Lung (tissue), 12 donors: ENCODE results near the gene PRKG1. TPM values are rescaled to one million over a fixed set of nuclear protein-coding genes. Genes with fewer than 3 reads are reported as not detected.

Source experiments
- ATAC-seq: fragments of 200-7000 bp; cut with Tn5 transposase; one replicate; pipeline ENCODE4 v1.9.1; 2020; ENCODE audit warnings: moderate number of reproducible peaks; ENCODE audit not compliant: insufficient read depth, low FRiP score
- DNase-seq, 3 donors: peaks; one replicate each; pipeline ENCODE4 v3.0.0-alpha.2; 2013 to 2017
- H3K27ac ChIP-seq, 2 donors: one replicate each; pipeline ENCODE4 v1.5.1; 2013; ENCODE audit warnings: mild to moderate bottlenecking in 2 of 2, moderate library complexity in 2 of 2, control low read depth in 1 of 2, inconsistent platforms in 1 of 2, low read depth in 1 of 2, low read length in 1 of 2
- H3K27me3 ChIP-seq, 3 donors: one replicate each; pipeline ENCODE4 v1.5.1; 2013; ENCODE audit warnings: low read length in 2 of 3; ENCODE audit not compliant: control insufficient read depth in 3 of 3, insufficient read depth in 3 of 3
- H3K36me3 ChIP-seq, 4 donors: one replicate each; pipeline ENCODE4 v1.5.1; 2013; ENCODE audit warnings: low read length in 4 of 4, mild to moderate bottlenecking in 1 of 4, moderate library complexity in 1 of 4; ENCODE audit not compliant: control insufficient read depth in 4 of 4, insufficient read depth in 4 of 4
- H3K4me1 ChIP-seq, 5 donors: one replicate each; pipeline ENCODE4 v1.5.1; 2013; ENCODE audit warnings: low read length in 5 of 5, mild to moderate bottlenecking in 2 of 5, moderate library complexity in 1 of 5; ENCODE audit not compliant: control insufficient read depth in 5 of 5, insufficient read depth in 5 of 5
- H3K4me3 ChIP-seq: one replicate; pipeline ENCODE4 v1.5.1; 2013; ENCODE audit warnings: mild to moderate bottlenecking, control low read depth, moderate library complexity
- H3K9ac ChIP-seq, 2 donors: one replicate each; pipeline ENCODE4 v1.5.1; 2013; ENCODE audit warnings: low read length in 2 of 2, control low read depth in 1 of 2; ENCODE audit not compliant: insufficient read depth in 1 of 2
- H3K9me3 ChIP-seq, 4 donors: one replicate each; pipeline ENCODE4 v1.5.1; 2013; ENCODE audit warnings: low read length in 3 of 4, mild to moderate bottlenecking in 1 of 4, moderate library complexity in 1 of 4; ENCODE audit not compliant: control insufficient read depth in 4 of 4, insufficient read depth in 3 of 4
- CTCF ChIP-seq: IDR thresholded peaks from 2 replicates; pipeline ENCODE4 v1.5.1; 2012; ENCODE audit warnings: mild to moderate bottlenecking; ENCODE audit errors: control extremely low read depth, extremely low read depth
- WGBS, 2 donors: extraction: QIAGEN DNeasy Blood & Tissue Kit; methylation state at CpG; one replicate each; pipeline ENCODE4 v1.1.7; 2013; 5-methylcytosine and 5-hydroxymethylcytosine counted together
- polyA plus RNA-seq, 2 donors: library from polyadenylated mRNA; stranded (reverse); fragments of 200-250 nt; gene quantifications; one replicate each; pipeline ENCODE4 v1.2.1, GENCODE V29; 2013
- total RNA-seq, 2 donors: library from RNA; depleted of rRNA in 1 of 2; stranded (reverse); fragments of >200 nt in 1 of 2; gene quantifications; one replicate each; pipeline ENCODE4 v1.2.1, GENCODE V29; 2014 to 2021
- donor health status: control.
- donor health status: control.
- donor health status: Bipolar disorder and iron deficiency.
- donor health status: healthy.
- donor health status: DM: yes; HTN: yes; CAD: no.

The PRKG1 gene
- total and polyA plus RNA-seq, 4 donors: 2.1 to 50.8 (median 15.1) TPM

GRCh38 chr10:51400392-51401096 is 326.3 kb downstream of the PRKG1 start:
- DNase-seq (peak in 1 of 3 donors; percentile 17), ATAC-seq (no peak)
- peaks cover 0 to 12% (median 5%) of the 10 kb centered on the region in 5 donors for H3K4me1 ChIP-seq
- H3K9ac ChIP-seq: no peak overlapping the region
- 59 to 76% methylated on average over 8 of the region's 8 CpGs for WGBS, 2 donors
- no peaks in the 10 kb centered on the region for H3K36me3 ChIP-seq
- no peaks in the 10 kb centered on the region for H3K27me3 ChIP-seq
- no peaks in the 10 kb centered on the region for H3K9me3 ChIP-seq
- TF ChIP-seq CTCF: no peak
- no peak overlapping the region for H3K4me3 ChIP-seq
- no peak overlapping the region for H3K27ac ChIP-seq

- no peak overlapping the region for H3K4me3 ChIP-seq
- H3K27ac ChIP-seq: no peak overlapping the region
- WGBS, 2 donors: 60 to 79% methylated on average over 1 of the region's 1 CpG
- ATAC-seq (no peak), DNase-seq (no peak)
- peaks cover 0 to 9% (median 4%) of the 10 kb centered on the region in 5 donors for H3K4me1 ChIP-seq
- no peak for TF ChIP-seq CTCF
- H3K9me3 ChIP-seq: no peaks in the 10 kb centered on the region
- no peak overlapping the region for H3K9ac ChIP-seq
- no peaks in the 10 kb centered on the region for H3K27me3 ChIP-seq
- peaks cover 0 to 5% (median 0%) of the 10 kb centered on the region in 4 donors for H3K36me3 ChIP-seq
Measured at GRCh38 chr10:51403521-51403920, 329.2 kb downstream of the PRKG1 start.

- H3K27me3 ChIP-seq: no peaks in the 10 kb centered on the region
- H3K4me1 ChIP-seq: peaks cover 0 to 6% (median 4%) of the 10 kb centered on the region in 5 donors
- WGBS, 2 donors: 62 to 70% methylated on average over 10 of the region's 10 CpGs
- H3K9ac ChIP-seq: no peak overlapping the region
- H3K9me3 ChIP-seq: no peaks in the 10 kb centered on the region
- TF ChIP-seq CTCF: no peak
- H3K27ac ChIP-seq: peak overlapping the region; percentile 46 to 66
- DNase-seq (peak in 2 of 3 donors; percentile 23 to 31), ATAC-seq (peak; percentile 41)
- no peak overlapping the region for H3K4me3 ChIP-seq
- peaks cover 0 to 5% (median 0%) of the 10 kb centered on the region in 4 donors for H3K36me3 ChIP-seq
Measured at GRCh38 chr10:51405580-51406351, 331.5 kb downstream of the PRKG1 start.
